ENCODE results near the gene ID3.

ID3 gene

DNA sequence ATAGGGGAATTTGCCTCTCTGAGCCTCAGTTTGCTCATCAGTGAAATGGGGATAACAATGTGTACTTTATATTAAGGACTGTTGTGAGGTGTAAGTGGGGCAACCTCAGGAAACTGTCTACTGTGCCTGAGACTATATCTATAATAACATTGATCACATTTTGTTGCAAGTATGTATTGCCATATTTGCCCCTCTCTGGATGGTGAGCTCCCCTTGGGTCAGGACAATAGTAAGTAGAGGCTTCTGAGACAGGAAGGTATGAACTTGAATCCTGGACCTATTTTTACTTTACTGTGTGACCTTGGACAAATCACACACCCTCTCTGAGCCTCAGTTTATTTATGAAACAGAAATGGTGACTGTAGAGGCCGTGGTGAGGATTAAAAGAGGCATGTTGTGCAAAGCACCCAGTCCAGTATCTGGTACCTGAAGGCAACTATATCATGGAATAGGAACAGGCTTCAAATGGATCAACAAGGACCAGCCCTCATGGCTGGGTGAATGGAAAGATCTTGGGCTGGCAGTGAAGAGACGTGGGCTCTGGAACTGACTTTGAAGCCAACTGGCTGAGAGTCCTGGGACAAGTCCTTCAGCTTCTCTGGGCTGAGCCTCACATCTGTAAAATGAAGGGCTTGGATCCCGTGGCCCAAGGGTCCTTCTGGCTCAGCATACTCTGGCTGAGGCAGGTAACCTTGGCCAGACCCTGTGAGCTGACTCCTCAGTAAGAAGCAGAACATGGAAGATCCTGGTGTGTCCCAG, 35.0 kb upstream of the ID3 start:
- ChIA-PET POLR2A (ENCODE audit: low non-redundant PET) (interaction anchor here (1.5 to 2.0 kb wide), 2 partner anchors 35 to 39 kb away, joined by 4 to 6 read pairs; partner anchors contain the start of gene ID3), CTCF (interaction anchor here (0.9 to 3.2 kb wide), 3 partner anchors 12 to 43 kb away, joined by 4 to 13 read pairs (median 5); no protein-coding TSS in a partner anchor)
- DNase-seq (ENCODE audit: low spot score), result no peak
- TF ChIP-seq, protein P1, sequence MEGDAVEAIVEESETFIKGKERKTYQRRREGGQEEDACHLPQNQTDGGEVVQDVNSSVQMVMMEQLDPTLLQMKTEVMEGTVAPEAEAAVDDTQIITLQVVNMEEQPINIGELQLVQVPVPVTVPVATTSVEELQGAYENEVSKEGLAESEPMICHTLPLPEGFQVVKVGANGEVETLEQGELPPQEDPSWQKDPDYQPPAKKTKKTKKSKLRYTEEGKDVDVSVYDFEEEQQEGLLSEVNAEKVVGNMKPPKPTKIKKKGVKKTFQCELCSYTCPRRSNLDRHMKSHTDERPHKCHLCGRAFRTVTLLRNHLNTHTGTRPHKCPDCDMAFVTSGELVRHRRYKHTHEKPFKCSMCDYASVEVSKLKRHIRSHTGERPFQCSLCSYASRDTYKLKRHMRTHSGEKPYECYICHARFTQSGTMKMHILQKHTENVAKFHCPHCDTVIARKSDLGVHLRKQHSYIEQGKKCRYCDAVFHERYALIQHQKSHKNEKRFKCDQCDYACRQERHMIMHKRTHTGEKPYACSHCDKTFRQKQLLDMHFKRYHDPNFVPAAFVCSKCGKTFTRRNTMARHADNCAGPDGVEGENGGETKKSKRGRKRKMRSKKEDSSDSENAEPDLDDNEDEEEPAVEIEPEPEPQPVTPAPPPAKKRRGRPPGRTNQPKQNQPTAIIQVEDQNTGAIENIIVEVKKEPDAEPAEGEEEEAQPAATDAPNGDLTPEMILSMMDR (conservative IDR thresholded peaks at IDR 0.05; ENCODE audit: low read depth), result no peak
- peak overlapping the region; percentile 95 for H3K27ac ChIP-seq

DNA sequence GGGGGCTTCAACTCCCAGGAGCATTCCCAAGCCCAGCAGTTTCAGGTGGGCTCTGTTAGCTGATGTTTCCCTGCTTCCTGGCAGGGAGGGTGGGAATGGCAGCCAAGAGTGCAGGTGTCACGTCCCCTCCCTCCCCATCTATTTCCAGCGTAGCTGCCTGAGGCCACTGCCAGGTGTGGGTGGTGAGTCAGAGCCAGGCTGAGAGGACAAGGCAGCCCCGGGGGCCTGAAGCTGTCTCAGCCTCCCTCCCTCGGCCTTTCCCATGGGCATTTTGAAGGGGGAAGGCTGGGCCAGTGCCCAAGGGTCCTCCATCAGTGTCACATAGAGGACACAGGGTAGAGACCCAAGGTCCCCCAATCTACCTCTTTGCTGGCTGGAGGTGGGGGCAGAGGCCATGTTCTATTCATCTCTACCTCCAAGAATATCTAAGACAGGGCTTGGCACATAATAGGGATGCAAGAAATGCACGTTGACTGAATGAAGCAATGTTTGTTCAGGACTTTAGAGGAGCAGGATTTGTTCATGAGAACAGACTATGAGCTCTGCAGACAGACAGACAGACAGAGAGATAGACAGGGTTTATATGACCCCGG, 34.4 kb upstream of the ID3 start:
- peak; percentile 94 for DNase-seq (ENCODE audit: low spot score)
- TF ChIP-seq, protein P1 (conservative IDR thresholded peaks at IDR 0.05; ENCODE audit: low read depth), result no peak
- ChIA-PET POLR2A (ENCODE audit: low non-redundant PET) (interaction anchor here (1.5 to 2.0 kb wide), 2 partner anchors 34 to 39 kb away, joined by 4 to 6 read pairs; partner anchors contain the start of gene ID3), CTCF (interaction anchor here (0.6 to 3.2 kb wide), 5 partner anchors 11 to 44 kb away, joined by 3 to 13 read pairs (median 4); no protein-coding TSS in a partner anchor)
- peak overlapping the region; percentile 95 for H3K27ac ChIP-seq

DNA sequence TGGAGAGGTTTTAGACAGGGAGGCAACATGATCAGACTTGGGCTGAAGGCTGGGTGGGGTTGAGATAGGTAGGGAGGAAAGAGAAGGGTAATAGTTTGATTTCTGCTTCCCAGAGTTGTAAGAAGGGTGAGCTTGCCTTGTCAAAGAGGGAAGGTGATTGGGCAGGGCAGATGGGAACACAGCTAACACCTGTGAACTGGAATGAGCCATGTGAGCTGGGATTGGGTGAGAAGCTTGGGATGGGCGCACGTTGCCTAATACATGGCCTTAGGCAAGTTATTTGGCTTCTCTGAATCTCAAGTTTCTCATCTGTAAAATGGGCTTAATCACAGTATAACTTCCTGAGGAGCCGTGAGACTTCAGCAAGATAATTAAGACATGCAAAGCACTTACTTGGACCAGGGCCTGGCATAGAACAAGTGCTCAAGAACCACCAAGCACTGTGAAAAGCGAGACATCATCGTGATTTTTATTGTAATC, 33.8 kb upstream of the ID3 start:
- CTCF ChIA-PET, result interaction anchor here (0.6 to 3.2 kb wide), 6 partner anchors 11 to 44 kb away, joined by 3 to 13 read pairs (median 4); no protein-coding TSS in a partner anchor
- POLR2A ChIA-PET (ENCODE audit: low non-redundant PET), result interaction anchor here (1.5 to 2.0 kb wide), 2 partner anchors 34 to 38 kb away, joined by 4 to 6 read pairs; partner anchors contain the start of gene ID3
- peak overlapping the region; percentile 95 for H3K27ac ChIP-seq
- peak; percentile 77 for DNase-seq (ENCODE audit: low spot score)
- TF ChIP-seq, protein P1 (conservative IDR thresholded peaks at IDR 0.05; ENCODE audit: low read depth), result no peak

DNA sequence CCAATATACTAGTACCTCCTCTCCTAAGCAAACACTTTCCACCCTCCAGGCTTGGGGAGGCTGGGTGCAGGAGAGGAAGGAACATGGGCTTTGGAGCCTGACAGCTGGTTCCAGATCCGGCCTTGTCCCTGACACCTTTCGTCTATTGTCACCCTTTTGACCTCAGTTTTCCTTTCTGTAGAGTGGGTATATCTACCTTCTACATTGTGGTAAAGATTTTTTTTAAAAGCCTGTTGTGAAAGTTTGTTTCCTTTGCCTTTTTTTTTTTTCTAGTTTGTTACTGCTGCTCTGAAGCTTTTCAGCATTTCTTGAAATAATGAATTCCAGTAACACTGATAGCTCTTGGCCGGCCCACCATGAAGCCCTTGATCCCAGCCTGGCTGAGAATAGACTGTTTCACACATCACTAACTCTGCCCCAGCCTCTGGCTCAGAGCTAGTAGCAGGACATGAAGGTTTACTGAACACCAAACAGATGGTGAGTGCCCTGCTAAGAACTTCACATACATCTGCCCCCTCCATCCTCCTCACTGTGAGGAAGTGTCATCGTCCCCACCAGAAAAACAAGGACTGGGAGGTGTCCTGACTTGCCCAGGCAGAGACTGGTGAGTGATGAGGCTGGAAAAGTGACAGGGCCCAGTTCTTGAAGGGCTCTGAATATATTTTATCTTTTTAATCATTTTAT, 33.0 kb upstream of the ID3 start:
- peak overlapping the region; percentile 95 for H3K27ac ChIP-seq
- CTCF ChIA-PET, result interaction anchor here (0.9 to 3.2 kb wide), 3 partner anchors 41 to 45 kb away, joined by 3 to 13 read pairs (median 3); no protein-coding TSS in a partner anchor
- POLR2A ChIA-PET (ENCODE audit: low non-redundant PET), result interaction anchor here (1.1 to 2.0 kb wide), 4 partner anchors 32 to 37 kb away, joined by 3 to 6 read pairs (median 4); partner anchors contain the start of gene ID3
- TF ChIP-seq, protein P1 (conservative IDR thresholded peaks at IDR 0.05; ENCODE audit: low read depth), result no peak
- DNase-seq (ENCODE audit: low spot score), result peak; percentile 38

DNA sequence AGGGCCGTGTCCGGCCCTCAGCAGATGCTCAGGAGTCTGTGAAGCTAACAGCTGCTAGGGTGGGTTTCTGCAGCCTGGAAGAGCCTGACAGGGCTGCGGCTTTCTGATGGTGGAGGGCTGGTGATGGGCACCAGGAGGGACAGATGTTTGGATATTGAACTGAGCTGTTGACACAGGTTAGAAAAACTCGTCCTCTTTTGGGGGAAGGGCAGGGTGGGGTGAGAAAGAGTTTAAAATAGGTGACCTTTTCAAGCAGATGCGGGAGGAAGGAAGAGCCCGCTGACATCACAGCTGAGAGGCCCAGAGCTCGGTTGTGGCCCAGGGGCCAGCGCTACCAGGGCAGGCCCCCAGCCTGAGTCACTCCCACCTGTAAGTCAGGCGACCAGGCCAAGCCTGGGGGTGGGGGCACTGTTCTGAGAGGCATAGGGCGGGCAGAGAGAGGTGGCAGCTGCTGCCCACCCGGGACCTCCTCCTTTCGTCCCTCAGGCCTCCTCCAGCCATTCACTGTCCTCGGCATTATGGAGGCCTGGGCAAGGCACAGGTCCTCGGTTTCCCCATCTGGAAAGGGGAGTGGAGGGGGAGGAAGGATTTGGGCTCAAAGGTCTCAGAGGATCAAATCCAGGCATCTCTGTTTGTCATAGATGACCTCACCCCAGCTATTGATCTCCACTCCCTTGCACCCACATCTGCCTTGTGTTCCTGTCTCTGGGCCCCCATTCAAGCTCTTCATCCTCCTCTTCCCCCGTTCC, 32.3 kb upstream of the ID3 start:
- CTCF ChIA-PET, result interaction anchor here (0.9 to 3.2 kb wide), 4 partner anchors 42 to 46 kb away, joined by 3 to 13 read pairs (median 4); no protein-coding TSS in a partner anchor
- TF ChIP-seq, protein P1 (conservative IDR thresholded peaks at IDR 0.05; ENCODE audit: low read depth), result no peak
- H3K27ac ChIP-seq, result peak overlapping the region; percentile 95
- POLR2A ChIA-PET (ENCODE audit: low non-redundant PET), result interaction anchor here (1.1 to 2.0 kb wide), 3 partner anchors 32 to 37 kb away, joined by 3 to 6 read pairs (median 3); no protein-coding TSS in a partner anchor
- DNase-seq (ENCODE audit: low spot score), result no peak
